Measurements from ENCODE around the gene SMIM13.

DNA sequence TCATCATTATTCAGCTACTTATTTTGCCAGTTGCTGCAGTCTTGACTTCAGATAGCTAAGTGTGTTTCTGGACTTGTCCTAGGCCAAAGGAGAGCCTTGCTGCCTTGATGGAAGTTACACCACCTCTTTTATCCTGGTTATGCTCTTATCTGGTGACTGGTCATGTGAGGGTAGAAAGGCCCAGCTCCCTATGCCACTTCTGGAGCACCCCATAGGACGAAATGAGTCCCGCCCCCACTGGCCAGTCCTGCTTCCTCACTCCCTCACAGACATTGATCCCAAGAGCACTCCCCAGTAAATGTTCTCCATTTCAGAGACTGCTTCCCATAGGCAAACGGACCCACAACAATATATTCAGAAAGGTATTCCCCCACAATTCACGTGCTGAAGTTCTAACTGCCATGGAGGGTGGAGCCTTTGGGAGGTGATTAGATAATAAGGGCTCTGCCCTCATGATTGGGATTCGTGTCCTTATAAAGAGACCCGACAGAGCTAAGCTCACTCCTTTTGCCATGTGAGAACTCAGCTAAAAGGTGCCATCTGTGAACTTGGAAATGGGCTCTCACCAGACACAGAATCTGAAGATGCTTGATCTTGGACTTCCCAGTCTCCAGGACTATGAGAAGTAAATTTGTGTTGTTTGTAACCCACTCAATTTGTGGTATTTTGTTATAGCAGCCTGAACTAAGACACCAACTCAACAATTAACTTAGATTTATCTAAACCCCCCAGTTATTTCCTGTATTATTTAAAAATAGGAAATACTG, 28.0 kb upstream of the SMIM13 start:
- TF ChIP-seq GATA2 (IDR thresholded peaks at IDR 0.05; ENCODE audit: insufficient read depth, insufficient read length, low read depth, low read length) (no peak), CTCF (IDR thresholded peaks at IDR 0.05; ENCODE audit: extremely low read depth in 1 of 2, insufficient read depth in 1 of 2, low read depth in 1 of 2, low read length in 2 of 2) (no peak)
